Activated naive CD4-positive, alpha-beta T cell treated with anti-CD3 and anti-CD28 coated beads, Interleukin-2, amount 50 U/mL, for 72 hours (primary cell): ENCODE data around the gene SEPTIN8. TPM values are rescaled to one million over a fixed set of nuclear protein-coding genes. Genes with fewer than 3 reads are reported as not detected.

ENCODE experiments used
- ATAC-seq, 2 donors: fragments of 150-1000 bp; cut with Tn5 transposase; 2 replicates each; pipeline ENCODE4 v1.10.0; 2021; ENCODE audit warnings: mild to moderate bottlenecking in 2 of 2, moderate library complexity in 2 of 2
- DNase-seq, 2 donors: peaks; one replicate each; pipeline ENCODE4 v3.0.0; 2021 to 2022; ENCODE audit warnings: low spot score in 2 of 2
- H3K27ac Mint-ChIP-seq, 2 donors: one replicate each; pipeline ENCODE4 v1.8.0; 2022; ENCODE audit warnings: mild to moderate bottlenecking in 2 of 2, mixed read lengths in 2 of 2
- H3K36me3 Mint-ChIP-seq, 2 donors: one replicate each; pipeline ENCODE4 v1.8.0; 2022; ENCODE audit warnings: mixed read lengths in 2 of 2
- H3K9me3 Mint-ChIP-seq, 2 donors: one replicate each; pipeline ENCODE4 v1.8.0; 2022; ENCODE audit warnings: mixed read lengths in 2 of 2
- total RNA-seq, 2 donors: library from RNA; stranded (reverse); gene quantifications; one replicate each; pipeline ENCODE4 v1.2.3, GENCODE V29; 2022

Gene SEPTIN8
- 10 to 100 TPM in 1 of 2 donors, 1 to 10 TPM in 1; 9.4 to 15.5 TPM for total RNA-seq

GRCh38 chr5:132777209-132778069 lies at the start of gene SEPTIN8:
TSS of gene SEPTIN8 (minus strand) at chr5:132777239. CDS start at chr5:132777137, 102 bp downstream.
- Mint-ChIP-seq H3K27ac (no peak within 1 kb of the TSS), H3K9me3 (no peaks in the 10 kb centered on the region), H3K36me3 (no peaks in the 10 kb centered on the region)
- peak; percentile 75 to 83 for ATAC-seq
- peak in 1 of 2 donors; percentile 44 for DNase-seq

- Mint-ChIP-seq H3K36me3 (no peaks in the 10 kb centered on the region), H3K27ac (no peak overlapping the region), H3K9me3 (no peaks in the 10 kb centered on the region)
- ATAC-seq (no peak), DNase-seq (no peak)
These were observed 49.5 kb upstream of the SEPTIN8 start for GRCh38 chr5:132826424-132827082.

- DNase-seq = no peak
- no peaks in the 10 kb centered on the region for H3K9me3 Mint-ChIP-seq
- no peak overlapping the region for H3K27ac Mint-ChIP-seq
- H3K36me3 Mint-ChIP-seq = no peaks in the 10 kb centered on the region
- ATAC-seq = peak in 1 of 2 donors; percentile 59
These were observed 48.9 kb upstream of the SEPTIN8 start for GRCh38 chr5:132825834-132826391.

GRCh38 chr5:132825033-132825833 lies 48.2 kb upstream of the SEPTIN8 start:
- peak in 1 of 2 donors; percentile 10 for ATAC-seq
- no peaks in the 10 kb centered on the region for H3K36me3 Mint-ChIP-seq
- no peak for DNase-seq
- no peaks in the 10 kb centered on the region for H3K9me3 Mint-ChIP-seq
- H3K27ac Mint-ChIP-seq = no peak overlapping the region

- Mint-ChIP-seq H3K36me3 (no peaks in the 10 kb centered on the region), H3K9me3 (no peaks in the 10 kb centered on the region), H3K27ac (no peak overlapping the region)
- no peak for ATAC-seq
- no peak for DNase-seq
These were observed 47.4 kb upstream of the SEPTIN8 start for GRCh38 chr5:132824426-132824825.

GRCh38 chr5:132823481-132824050 lies 46.5 kb upstream of the SEPTIN8 start:
- DNase-seq = no peak
- H3K36me3 Mint-ChIP-seq = no peaks in the 10 kb centered on the region
- no peak overlapping the region for H3K27ac Mint-ChIP-seq
- no peak for ATAC-seq
- no peaks in the 10 kb centered on the region for H3K9me3 Mint-ChIP-seq

GRCh38 chr5:132822650-132823480 lies 45.8 kb upstream of the SEPTIN8 start:
- Mint-ChIP-seq H3K36me3 (no peaks in the 10 kb centered on the region), H3K9me3 (no peaks in the 10 kb centered on the region), H3K27ac (no peak overlapping the region)
- ATAC-seq = peak in 1 of 2 donors; percentile 17
- DNase-seq = no peak

- no peak for ATAC-seq
- H3K27ac Mint-ChIP-seq = no peak overlapping the region
- DNase-seq = no peak
These were observed 44.8 kb upstream of the SEPTIN8 start for GRCh38 chr5:132821791-132822190.

GRCh38 chr5:132821350-132821749 lies 44.3 kb upstream of the SEPTIN8 start:
- Mint-ChIP-seq H3K27ac (no peak overlapping the region), H3K36me3 (no peaks in the 10 kb centered on the region), H3K9me3 (no peaks in the 10 kb centered on the region)
- no peak for ATAC-seq
- no peak for DNase-seq

More at GRCh38 chr5:132821791-132822190, 44.8 kb upstream of the SEPTIN8 start:
- no peaks in the 10 kb centered on the region for H3K9me3 Mint-ChIP-seq
- no peaks in the 10 kb centered on the region for H3K36me3 Mint-ChIP-seq

- Mint-ChIP-seq H3K9me3 (no peaks in the 10 kb centered on the region), H3K36me3 (peaks cover 1% of the 10 kb centered on the region in 2 donors), H3K27ac (no peak overlapping the region)
- peak; percentile 87 to 95 for ATAC-seq
- DNase-seq = peak; percentile 81 to 94
These were observed 43.2 kb upstream of the SEPTIN8 start for GRCh38 chr5:132820162-132820754.

GRCh38 chr5:132819468-132819867 lies 42.4 kb upstream of the SEPTIN8 start:
- Mint-ChIP-seq H3K27ac (no peak overlapping the region), H3K36me3 (peaks cover 5% of the 10 kb centered on the region in 2 donors), H3K9me3 (no peaks in the 10 kb centered on the region)
- ATAC-seq (no peak), DNase-seq (no peak)

GRCh38 chr5:132817011-132817410 lies 40.0 kb upstream of the SEPTIN8 start:
- ATAC-seq (no peak), DNase-seq (no peak)
- Mint-ChIP-seq H3K36me3 (peaks cover 5% of the 10 kb centered on the region in 2 donors), H3K9me3 (no peaks in the 10 kb centered on the region), H3K27ac (no peak overlapping the region)

GRCh38 chr5:132816554-132816953 lies 39.5 kb upstream of the SEPTIN8 start:
- no peak for DNase-seq
- peaks cover 5% of the 10 kb centered on the region in 2 donors for H3K36me3 Mint-ChIP-seq
- no peak overlapping the region for H3K27ac Mint-ChIP-seq
- no peak for ATAC-seq
- no peaks in the 10 kb centered on the region for H3K9me3 Mint-ChIP-seq

- Mint-ChIP-seq H3K9me3 (no peaks in the 10 kb centered on the region), H3K27ac (no peak overlapping the region), H3K36me3 (peaks cover 5% of the 10 kb centered on the region in 2 donors)
- no peak for ATAC-seq
- DNase-seq = no peak
These were observed 39.0 kb upstream of the SEPTIN8 start for GRCh38 chr5:132816083-132816482.

GRCh38 chr5:132815454-132815853 lies 38.4 kb upstream of the SEPTIN8 start:
- DNase-seq = no peak
- Mint-ChIP-seq H3K9me3 (no peaks in the 10 kb centered on the region), H3K36me3 (peaks cover 5% of the 10 kb centered on the region in 2 donors), H3K27ac (no peak overlapping the region)
- ATAC-seq = no peak
